H1 (cell line): ENCODE results near the gene TRIM45. TPM values are rescaled to one million over a fixed set of nuclear protein-coding genes. Genes with fewer than 3 reads are reported as not detected.
A peak's percentile ranks its signal among the peaks of the same experiment; 100 is the strongest.

Experiments used
- CTCF ChIA-PET: fragments of 300-600 bp; sonication (Branson Sonifier 250); formaldehyde crosslinking; loops from one replicate; lab custom pipeline; 2021; ENCODE audit not compliant: partially characterized antibody; lab: Charles Lee
- POLR2A ChIA-PET: fragments of 300-600 bp; sonication (Branson Sonifier 250); formaldehyde crosslinking; loops from one replicate; lab custom pipeline; 2021; ENCODE audit warnings: inconsistent platforms; ENCODE audit not compliant: partially characterized antibody; lab: Charles Lee
- DNase-seq, 2 experiments: peaks; one replicate each; pipeline versions ENCODE4 v3.0.0 to v3.0.0-alpha.2; 2010 to 2022; ENCODE audit warnings: low spot score in 2 of 2, low read depth in 1 of 2, mixed read lengths in 1 of 2
- FAIRE-seq: peaks from 2 replicates; lab custom pipeline; 2011; peaks lifted over from hg19 to GRCh38; lab: Jason Lieb, UNC
- H2AFZ ChIP-seq: 2 replicates; pipeline ENCODE4 v1.8.1; 2012; ENCODE audit warnings: low read length, inconsistent platforms
- H2AK5ac ChIP-seq: 2 replicates; pipeline ENCODE4 v1.6.1; 2013; ENCODE audit warnings: low read depth, low read length
- H2BK120ac ChIP-seq: replicated peaks from 2 replicates; pipeline ENCODE3; 2013; ENCODE audit warnings: low read depth, low read length, inconsistent platforms
- H2BK12ac ChIP-seq: 2 replicates; pipeline ENCODE4 v1.6.1; 2013; ENCODE audit warnings: low read depth, low read length
- H2BK15ac ChIP-seq: 2 replicates; pipeline ENCODE4 v1.6.1; 2013; ENCODE audit warnings: low read length
- H2BK20ac ChIP-seq: 2 replicates; pipeline ENCODE4 v1.6.1; 2013; ENCODE audit warnings: low read length
- H2BK5ac ChIP-seq: 2 replicates; pipeline ENCODE4 v1.6.1; 2013; ENCODE audit warnings: low read depth, low read length
- H3K14ac ChIP-seq: 2 replicates; pipeline ENCODE4 v1.6.1; 2013; ENCODE audit warnings: inconsistent platforms; ENCODE audit not compliant: insufficient read length
- H3K18ac ChIP-seq: 2 replicates; pipeline ENCODE4 v1.6.1; 2013; ENCODE audit warnings: low read length; ENCODE audit errors: extremely low read depth
- H3K23ac ChIP-seq: 2 replicates; pipeline ENCODE4 v1.6.1; 2013; ENCODE audit warnings: inconsistent platforms; ENCODE audit not compliant: insufficient read length
- H3K23me2 ChIP-seq: 2 replicates; pipeline ENCODE4 v1.6.1; 2013; ENCODE audit warnings: low read depth, low read length
- H3K27ac ChIP-seq: 2 replicates; pipeline ENCODE4 v1.6.1; 2011; ENCODE audit warnings: low read depth, low read length, inconsistent platforms
- H3K27me3 ChIP-seq, 4 experiments: replicated peaks in 1 of 4; 1 replicate in 1 of 4; 2 replicates in 3 of 4; pipeline versions ENCODE4 v1.6.1 to v1.8.1; 2011 to 2013; ENCODE audit warnings: low read length in 3 of 4, mild to moderate bottlenecking in 3 of 4, inconsistent platforms in 2 of 4, mixed read lengths in 2 of 4, moderate library complexity in 1 of 4; ENCODE audit not compliant: control insufficient read depth in 3 of 4, insufficient read depth in 3 of 4; ENCODE audit errors: extremely low read depth in 1 of 4
- H3K36me3 ChIP-seq, 4 experiments: 2 replicates each; pipeline versions ENCODE4 v1.6.1 to v1.8.1; 2011 to 2013; ENCODE audit warnings: mild to moderate bottlenecking in 4 of 4, low read length in 3 of 4, moderate library complexity in 2 of 4, control low read depth in 1 of 4, inconsistent platforms in 1 of 4; ENCODE audit not compliant: insufficient read depth in 4 of 4, control insufficient read depth in 2 of 4
- H3K4ac ChIP-seq: replicated peaks from 2 replicates; pipeline ENCODE3; 2013; ENCODE audit warnings: low read length, low read depth, mixed read lengths, inconsistent platforms; ENCODE audit not compliant: insufficient read length
- H3K4me1 ChIP-seq, 4 experiments: replicated peaks in 1 of 4; 1 replicate in 1 of 4; 2 replicates in 3 of 4; pipeline versions ENCODE4 v1.6.1 to v1.8.1; 2011 to 2013; ENCODE audit warnings: low read length in 3 of 4, inconsistent platforms in 2 of 4, mixed read lengths in 1 of 4; ENCODE audit not compliant: insufficient read depth in 4 of 4, control insufficient read depth in 3 of 4
- H3K4me2 ChIP-seq, 2 experiments: 2 replicates each; pipeline versions ENCODE4 v1.6.1 to v1.8.1; 2011 to 2013; ENCODE audit warnings: low read depth in 2 of 2, low read length in 2 of 2, control low read depth in 1 of 2, inconsistent platforms in 1 of 2, mild to moderate bottlenecking in 1 of 2; ENCODE audit not compliant: insufficient read depth in 1 of 2
- H3K4me3 ChIP-seq, 4 experiments: fragments of 200-600, 300-600 bp in 1 of 4; sonication (generic), shearing (Covaris generic), sonication (Bioruptor Twin) in 1 of 4; 2 replicates each; pipeline versions ENCODE4 v1.5.1 to v1.8.1; 2011 to 2016; ENCODE audit warnings: low read length in 4 of 4, low read depth in 3 of 4, control low read depth in 2 of 4, inconsistent platforms in 2 of 4, mild to moderate bottlenecking in 2 of 4, mixed read lengths in 1 of 4, moderate library complexity in 1 of 4; ENCODE audit not compliant: insufficient read depth in 2 of 4; ENCODE audit errors: extremely low read depth in 1 of 4
- H3K56ac ChIP-seq: replicated peaks from 2 replicates; pipeline ENCODE3; 2013; ENCODE audit warnings: low read depth, mild to moderate bottlenecking, mixed read lengths, low read length, inconsistent platforms; ENCODE audit not compliant: insufficient read length
- H3K79me1 ChIP-seq: 2 replicates; pipeline ENCODE4 v1.6.1; 2013; ENCODE audit warnings: low read depth, low read length, control low read depth
- H3K79me2 ChIP-seq, 2 experiments: 2 replicates each; pipeline versions ENCODE4 v1.6.1 to v1.8.1; 2012 to 2013; ENCODE audit warnings: low read length in 2 of 2, mild to moderate bottlenecking in 2 of 2, inconsistent platforms in 1 of 2; ENCODE audit not compliant: insufficient read depth in 2 of 2, control insufficient read depth in 1 of 2
- H3K9ac ChIP-seq, 4 experiments: replicated peaks in 1 of 4; 1 replicate in 1 of 4; 2 replicates in 3 of 4; pipeline versions ENCODE4 v1.6.1 to v1.8.1; 2011 to 2013; ENCODE audit warnings: low read depth in 3 of 4, low read length in 3 of 4, control low read depth in 2 of 4, mild to moderate bottlenecking in 2 of 4, moderate library complexity in 2 of 4, inconsistent platforms in 1 of 4; ENCODE audit errors: extremely low read depth in 1 of 4
- H3K9me3 ChIP-seq, 2 experiments: 2 replicates each; pipeline versions ENCODE4 v1.6.1 to v1.8.1; 2012 to 2013; ENCODE audit warnings: mild to moderate bottlenecking in 2 of 2, moderate library complexity in 2 of 2, control low read depth in 1 of 2, inconsistent platforms in 1 of 2, low read depth in 1 of 2, low read length in 1 of 2, mixed read lengths in 1 of 2; ENCODE audit not compliant: insufficient read depth in 2 of 2
- H4K20me1 ChIP-seq, 2 experiments: replicated peaks in 1 of 2; 2 replicates each; pipeline versions ENCODE3 to v1.8.1; 2011 to 2013; ENCODE audit warnings: inconsistent platforms in 2 of 2, low read length in 2 of 2, mild to moderate bottlenecking in 1 of 2; ENCODE audit not compliant: insufficient read depth in 2 of 2, control insufficient read depth in 1 of 2
- H4K5ac ChIP-seq: 2 replicates; pipeline ENCODE4 v1.6.1; 2013; ENCODE audit warnings: low read length, low read depth, mixed read lengths, inconsistent platforms; ENCODE audit not compliant: insufficient read length
- H4K8ac ChIP-seq: 2 replicates; pipeline ENCODE4 v1.8.0; 2013; ENCODE audit warnings: mild to moderate bottlenecking, moderate library complexity, low read length, inconsistent platforms; ENCODE audit not compliant: insufficient read depth; ENCODE audit errors: extremely low read depth
- H4K91ac ChIP-seq: replicated peaks from 2 replicates; pipeline ENCODE3; 2013; ENCODE audit warnings: low read length, mixed read lengths, inconsistent platforms; ENCODE audit not compliant: insufficient read length
- BACH1 ChIP-seq: IDR thresholded peaks from 2 replicates; pipeline ENCODE4 v1.6.1; 2012; ENCODE audit warnings: low read length, improper control_type of control experiment
- BRCA1 ChIP-seq: IDR thresholded peaks from 2 replicates; pipeline ENCODE4 v1.6.1; 2012; ENCODE audit warnings: low read depth, low read length, improper control_type of control experiment
- CTBP2 ChIP-seq: IDR thresholded peaks from 2 replicates; pipeline ENCODE4 v1.7.0; 2011; ENCODE audit warnings: borderline replicate concordance, mild to moderate bottlenecking, moderate library complexity, mixed read lengths, low read length; ENCODE audit not compliant: insufficient read depth, insufficient read length
- GTF2F1 ChIP-seq: IDR thresholded peaks from 2 replicates; pipeline ENCODE4 v1.6.1; 2012; ENCODE audit warnings: low read depth, low read length, improper control_type of control experiment, borderline replicate concordance
- JUND ChIP-seq: IDR thresholded peaks from 2 replicates; pipeline ENCODE4 v1.6.1; 2011; ENCODE audit warnings: mild to moderate bottlenecking, improper control_type of control experiment, low read length
- KDM1A ChIP-seq: fragments of 200-600, 300-600 bp; sonication (generic); IDR thresholded peaks from 2 replicates; pipeline ENCODE4 v1.7.1; 2016; ENCODE audit warnings: mild to moderate bottlenecking, low read length, borderline replicate concordance
- MAX ChIP-seq: IDR thresholded peaks from 2 replicates; pipeline ENCODE4 v1.6.1; 2012; ENCODE audit warnings: inconsistent platforms
- POLR2AphosphoS5 ChIP-seq: IDR thresholded peaks from 2 replicates; pipeline ENCODE4 v1.6.1; 2011; ENCODE audit warnings: low read depth, low read length
- SIRT6 ChIP-seq: IDR thresholded peaks from one replicate; pipeline ENCODE4 v1.7.1; 2012; ENCODE audit warnings: low read length, inconsistent platforms
- WGBS, 2 experiments: shearing (Covaris generic) in 1 of 2; methylation state at CpG; one replicate each; pipeline versions ENCODE4 v1.1.6 to v1.1.7; 2013 to 2015; ENCODE audit warnings: low lambda C conversion rate in 2 of 2, mixed read lengths in 2 of 2, inconsistent platforms in 1 of 2, low coverage in 1 of 2, missing lambda C conversion rate in 1 of 2; ENCODE audit not compliant: insufficient replicate concordance in 2 of 2, insufficient coverage in 1 of 2, insufficient read length in 1 of 2; ENCODE audit errors: extremely low coverage in 1 of 2, missing lambda C conversion rate in 1 of 2; 5-methylcytosine and 5-hydroxymethylcytosine counted together
- polyA plus RNA-seq, 7 experiments: library from polyadenylated mRNA; depleted of rRNA in 3 of 7; stranded (reverse) in 5 of 7; unstranded in 2 of 7; fragments of >200 nt in 5 of 7; fragments of 200-250 nt in 2 of 7; gene quantifications; 1 replicate in 5 of 7; 2 replicates in 1 of 7; 4 replicates in 1 of 7; pipeline versions ENCODE4 v1.2.1 to v1.2.3, GENCODE V29; 2011 to 2013; ENCODE audit warnings: missing spikeins in 2 of 7, mixed read lengths in 2 of 7
- total RNA-seq: library from RNA; stranded (reverse); fragmentation: NEBNext Ultra II Directional; extraction: Animal tissue kit (Norgen Biotek cat#: 25700); gene quantifications from 2 replicates; pipeline ENCODE4 v1.2.1, GENCODE V29; 2021
- TF ChIP-seq, protein P1 (sequence below), 3 experiments: IDR thresholded peaks; 1 replicate in 2 of 3; 2 replicates in 1 of 3; pipeline versions ENCODE4 v1.5.1 to v1.6.1; 2011; ENCODE audit warnings: low read length in 3 of 3, mild to moderate bottlenecking in 3 of 3, inconsistent platforms in 2 of 3, low read depth in 1 of 3, moderate library complexity in 1 of 3; ENCODE audit not compliant: insufficient read depth in 1 of 3; ENCODE audit errors: control extremely low read depth in 1 of 3

The TRIM45 gene
- total and polyA plus RNA-seq, 2 of the 8 experiments (the other 6 are each of a cell fraction or from before 2014, with no cell fraction given) = 13.7 to 16.7 TPM

DNA sequence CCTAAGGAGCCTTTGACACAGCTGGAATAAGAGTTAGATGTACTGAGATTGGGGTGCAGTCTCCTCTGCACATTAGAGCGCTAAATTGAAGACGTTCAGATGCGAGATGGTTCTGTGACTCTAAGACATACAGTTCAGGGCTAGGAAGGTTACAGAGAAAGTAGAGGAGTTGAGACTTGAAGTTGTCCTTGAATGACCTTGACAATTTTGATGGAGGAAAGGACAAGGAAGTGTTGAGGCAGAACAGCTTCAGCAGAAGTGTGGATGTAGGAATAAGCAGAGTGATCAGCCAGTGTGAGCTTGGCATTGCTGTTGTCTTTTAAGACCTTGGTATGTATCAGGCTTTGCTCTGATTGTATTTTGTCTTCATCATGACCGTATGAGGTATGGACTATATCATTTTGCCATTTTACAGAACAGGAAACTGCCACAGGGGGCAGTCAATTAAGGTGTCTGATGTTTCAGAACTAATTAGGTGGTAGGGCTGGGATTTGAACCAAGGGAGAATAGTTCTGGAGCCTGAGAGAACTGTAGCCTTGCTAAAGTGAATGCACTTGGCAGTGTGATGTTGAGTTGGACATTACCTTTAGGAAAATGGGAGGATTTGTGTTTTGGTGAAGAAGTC lies 52.2 kb downstream of the TRIM45 start:
- H2AK5ac ChIP-seq = no peak overlapping the region
- CTCF ChIA-PET = interaction anchor here (0.9 to 5.2 kb wide), 7 partner anchors 8 to 344 kb away, joined by 3 to 49 read pairs (median 4); partner anchors contain the start of gene TTF2
- POLR2A ChIA-PET = interaction anchor here (1.0 to 3.6 kb wide), 2 partner anchors 10 to 11 kb away, joined by 3 to 13 read pairs; partner anchors contain the start of gene TTF2
- 87% methylated on average over 4 of the region's 4 CpGs; no CpG with 5 or more reads in 1 of the 2 experiments for WGBS, 2 experiments
- 0 out of 2 replicates have a peak overlapping the region, but pooled peaks have one; percentile 19 for H3K27ac ChIP-seq
- no peak overlapping the region for H2AFZ ChIP-seq
- no peak overlapping the region for H2BK5ac ChIP-seq
- H3K14ac ChIP-seq = no peak overlapping the region
- no peaks in the 10 kb centered on the region; a peak in 1 of 7 replicates for H3K4me1 ChIP-seq
- H4K20me1 ChIP-seq = peaks cover 0 to 4% of the 10 kb centered on the region in 2 experiments
- H3K4ac ChIP-seq = no peak overlapping the region
- no peak overlapping the region for H3K4me3 ChIP-seq
- H2BK120ac ChIP-seq = no peak overlapping the region
- H3K23me2 ChIP-seq = no peaks in the 10 kb centered on the region
- H3K36me3 ChIP-seq = peaks cover 5 to 30% (median 25%) of the 10 kb centered on the region in 4 experiments; a peak in 7 of 8 replicates
- no peak overlapping the region for H2BK12ac ChIP-seq
- no peak overlapping the region for H3K56ac ChIP-seq
- no peak overlapping the region for H4K91ac ChIP-seq
- peaks cover 0 to 30% of the 10 kb centered on the region in 2 experiments; a peak in 2 of 4 replicates for H3K79me2 ChIP-seq
- no peaks in the 10 kb centered on the region; the same call in 1 of the 2 replicates for H3K79me1 ChIP-seq
- no peak overlapping the region for H3K18ac ChIP-seq
- H3K9me3 ChIP-seq = no peaks in the 10 kb centered on the region
- no peak for FAIRE-seq
- no peak overlapping the region for H2BK20ac ChIP-seq
- no peak for DNase-seq
- no peak overlapping the region for H3K23ac ChIP-seq
- no peak overlapping the region for H2BK15ac ChIP-seq
- peaks cover 0 to 1% (median 0%) of the 10 kb centered on the region in 4 experiments; a peak in 1 of 7 replicates for H3K27me3 ChIP-seq
- no peak overlapping the region for H4K8ac ChIP-seq
- no peak overlapping the region for H3K4me2 ChIP-seq
- no peak overlapping the region for H3K9ac ChIP-seq
- no peak overlapping the region for H4K5ac ChIP-seq
- TF ChIP-seq KDM1A (no peak), JUND (no peak), BACH1 (no peak), MAX (no peak), CTBP2 (no peak), SIRT6 (no peak), GTF2F1 (no peak), BRCA1 (no peak), POLR2AphosphoS5 (no peak)
- TF ChIP-seq, protein P1, sequence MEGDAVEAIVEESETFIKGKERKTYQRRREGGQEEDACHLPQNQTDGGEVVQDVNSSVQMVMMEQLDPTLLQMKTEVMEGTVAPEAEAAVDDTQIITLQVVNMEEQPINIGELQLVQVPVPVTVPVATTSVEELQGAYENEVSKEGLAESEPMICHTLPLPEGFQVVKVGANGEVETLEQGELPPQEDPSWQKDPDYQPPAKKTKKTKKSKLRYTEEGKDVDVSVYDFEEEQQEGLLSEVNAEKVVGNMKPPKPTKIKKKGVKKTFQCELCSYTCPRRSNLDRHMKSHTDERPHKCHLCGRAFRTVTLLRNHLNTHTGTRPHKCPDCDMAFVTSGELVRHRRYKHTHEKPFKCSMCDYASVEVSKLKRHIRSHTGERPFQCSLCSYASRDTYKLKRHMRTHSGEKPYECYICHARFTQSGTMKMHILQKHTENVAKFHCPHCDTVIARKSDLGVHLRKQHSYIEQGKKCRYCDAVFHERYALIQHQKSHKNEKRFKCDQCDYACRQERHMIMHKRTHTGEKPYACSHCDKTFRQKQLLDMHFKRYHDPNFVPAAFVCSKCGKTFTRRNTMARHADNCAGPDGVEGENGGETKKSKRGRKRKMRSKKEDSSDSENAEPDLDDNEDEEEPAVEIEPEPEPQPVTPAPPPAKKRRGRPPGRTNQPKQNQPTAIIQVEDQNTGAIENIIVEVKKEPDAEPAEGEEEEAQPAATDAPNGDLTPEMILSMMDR (IDR thresholded peaks at IDR 0.05; ENCODE audit: control extremely low read depth in 1 of 3, insufficient read depth in 1 of 3, low read depth in 1 of 3, low read length in 3 of 3) = no peak
